HG03575 (cell line): ENCODE data around the gene QRFPR.
"Not testable (repeated sequence)": the region's sequence is repeated elsewhere in the genome, so short reads cannot be mapped to it uniquely, and the experiment has no call there.

Experiments used
- ATAC-seq: cut with Tn5 transposase; IDR thresholded peaks from one replicate; pipeline ENCODE4 v1.9.1; 2021; ENCODE audit not compliant: unreplicated experiment, insufficient number of reproducible peaks, low FRiP score; ENCODE audit errors: extremely low read depth

The QRFPR gene

GRCh38 chr4:121380776-121381462 is at the start of gene QRFPR:
TSS of gene QRFPR (minus strand) at chr4:121381018. CDS start at chr4:121380647, 371 bp downstream.
- no peak for ATAC-seq

GRCh38 chr4:121428721-121429120 is 47.9 kb upstream of the QRFPR start:
- ATAC-seq: no peak

GRCh38 chr4:121421594-121421993 is 40.8 kb upstream of the QRFPR start:
- ATAC-seq: no peak

- no peak for ATAC-seq
Observed at GRCh38 chr4:121411151-121411744, 30.4 kb upstream of the QRFPR start.

DNA sequence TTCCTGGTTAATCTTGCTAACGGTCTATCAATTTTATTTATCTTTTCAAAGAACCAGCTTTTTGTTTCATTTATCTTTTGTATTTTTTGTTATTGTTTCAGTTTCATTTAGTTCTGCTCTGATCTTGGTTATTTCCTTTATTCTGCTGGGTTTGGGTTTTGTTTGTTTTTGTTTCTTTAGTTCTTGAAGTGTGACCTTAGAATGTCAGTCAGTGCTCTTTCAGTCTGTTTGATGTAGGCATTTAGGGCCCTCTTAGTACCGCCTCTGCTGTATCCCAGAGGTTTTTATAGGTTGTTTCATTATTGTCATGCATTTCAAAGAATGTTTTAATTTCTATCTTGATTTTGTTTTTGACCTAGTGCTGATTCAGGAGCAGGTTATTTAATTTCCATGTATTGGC is 27.7 kb upstream of the QRFPR start:
- not testable (repeated sequence) for ATAC-seq

DNA sequence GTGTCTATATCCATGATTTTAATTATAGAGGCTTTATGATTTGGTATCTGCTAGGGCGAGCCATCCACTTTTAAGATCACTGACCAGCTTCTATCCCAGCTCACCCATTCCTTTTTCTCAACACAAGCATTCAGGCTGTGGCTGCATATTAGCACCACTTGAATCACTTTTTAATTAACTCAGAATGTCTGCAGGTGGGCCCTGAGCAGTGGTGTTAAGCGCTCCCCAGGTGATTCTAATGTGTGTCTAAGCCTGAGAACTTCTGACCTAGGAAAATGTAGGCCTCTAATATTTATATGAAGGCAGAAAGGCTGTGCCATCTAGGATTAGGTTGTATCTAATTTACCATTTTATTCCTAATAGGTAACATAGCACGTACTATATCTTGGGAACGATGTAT is 19.8 kb upstream of the QRFPR start:
- no peak for ATAC-seq

DNA sequence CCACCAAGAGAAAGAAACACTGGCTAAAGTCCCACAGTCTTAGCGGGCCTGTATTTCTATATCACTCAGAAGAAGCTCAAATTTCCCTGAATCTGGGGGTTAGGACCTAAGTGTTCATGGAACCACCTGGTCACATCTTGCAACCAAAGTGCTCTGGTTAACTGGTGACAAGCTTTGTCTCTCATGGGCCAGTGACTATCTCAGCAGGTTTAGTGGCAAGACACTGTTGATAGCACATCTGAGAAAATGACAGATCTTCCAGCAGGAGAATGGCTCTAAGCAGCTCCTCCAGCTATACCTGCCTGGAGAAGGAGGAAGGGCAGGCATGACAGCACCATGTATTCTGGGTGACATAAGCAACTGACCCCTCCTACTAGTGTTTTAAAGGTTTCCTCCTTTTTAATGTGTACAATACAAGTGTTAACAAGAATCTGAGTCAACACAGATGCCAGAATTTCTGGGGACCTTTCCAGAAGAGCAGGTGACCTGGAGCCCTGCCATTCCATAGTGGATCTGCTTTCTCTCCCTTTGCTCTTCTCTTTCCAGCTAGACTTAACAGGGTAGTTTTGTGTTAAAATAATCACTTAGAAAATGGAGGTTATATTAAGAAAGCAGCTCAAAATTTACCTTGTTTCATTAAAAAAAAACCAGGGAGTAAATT is 17.3 kb upstream of the QRFPR start:
- ATAC-seq: no peak

GRCh38 chr4:121397434-121397833 is 16.6 kb upstream of the QRFPR start:
- ATAC-seq: no peak

DNA sequence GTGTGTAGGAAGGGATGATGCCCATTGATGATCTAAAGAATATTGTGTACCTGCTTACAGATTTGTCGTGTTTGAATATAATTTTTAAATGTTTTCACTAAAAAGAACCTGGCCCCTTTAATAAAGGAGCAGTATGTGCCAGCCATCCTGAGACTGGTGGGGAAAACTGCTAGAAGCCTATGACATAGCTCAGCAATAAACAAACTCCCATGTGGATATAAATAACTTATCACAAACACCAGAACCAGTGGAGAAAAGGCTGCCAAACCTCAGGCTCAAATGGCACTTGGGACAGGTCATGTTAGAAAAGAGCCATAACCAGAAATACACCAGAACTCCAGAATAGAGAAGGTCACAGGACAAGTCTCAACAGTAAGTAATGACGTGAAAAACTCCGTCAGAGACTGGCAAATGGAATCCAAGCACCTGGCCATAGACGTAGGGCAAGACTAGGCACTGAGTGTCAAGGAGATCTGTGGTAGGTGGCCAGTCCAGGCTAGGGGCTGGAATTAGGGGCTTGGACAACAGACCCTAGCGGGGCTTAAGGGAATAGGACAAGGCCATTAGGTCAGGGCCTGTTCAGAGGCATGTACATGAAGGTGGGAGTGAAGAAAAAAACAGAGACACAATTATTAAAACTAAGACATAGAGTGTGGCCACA is 11.7 kb upstream of the QRFPR start:
- no peak for ATAC-seq

DNA sequence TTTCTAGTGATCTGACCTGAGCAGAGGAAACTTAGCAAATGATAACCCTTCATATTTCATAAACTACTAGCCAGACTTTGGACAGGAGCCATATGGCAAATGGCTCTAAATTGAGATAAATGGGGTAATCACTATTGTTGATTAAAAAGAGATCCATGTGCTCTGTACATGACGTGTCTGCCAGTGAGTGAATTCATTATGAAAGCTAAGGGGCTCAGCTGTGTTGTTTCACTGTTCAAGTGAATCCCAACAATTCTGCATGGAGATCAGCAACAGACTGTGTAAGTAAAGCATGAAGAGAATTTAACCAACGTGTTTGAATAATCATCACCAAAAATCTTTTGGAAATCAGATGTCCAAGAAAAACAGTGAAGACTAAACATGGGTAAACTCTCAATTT is 9.5 kb upstream of the QRFPR start:
- ATAC-seq: no peak

- ATAC-seq: no peak
Observed at GRCh38 chr4:121379276-121379675, 1.5 kb downstream of the QRFPR start.

DNA sequence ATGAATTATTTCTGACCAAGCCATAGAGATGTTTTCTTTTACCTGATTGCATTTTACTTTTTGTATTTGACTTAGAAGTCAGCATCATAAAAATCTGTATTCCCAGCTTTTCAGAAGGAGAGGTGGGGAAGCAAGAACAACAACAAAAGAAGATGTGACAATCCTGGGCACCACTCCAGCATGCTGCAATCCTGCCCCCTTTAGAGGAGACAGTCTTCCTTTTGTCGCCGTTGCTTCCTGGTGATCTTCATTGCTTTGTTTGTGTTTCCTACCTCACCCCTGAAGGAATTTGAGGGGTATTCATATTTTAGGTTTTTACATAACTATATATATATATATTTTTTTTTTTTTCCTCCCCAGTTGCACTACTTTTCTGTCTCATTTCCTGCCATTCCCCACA is 3.7 kb downstream of the QRFPR start:
- ATAC-seq: no peak

DNA sequence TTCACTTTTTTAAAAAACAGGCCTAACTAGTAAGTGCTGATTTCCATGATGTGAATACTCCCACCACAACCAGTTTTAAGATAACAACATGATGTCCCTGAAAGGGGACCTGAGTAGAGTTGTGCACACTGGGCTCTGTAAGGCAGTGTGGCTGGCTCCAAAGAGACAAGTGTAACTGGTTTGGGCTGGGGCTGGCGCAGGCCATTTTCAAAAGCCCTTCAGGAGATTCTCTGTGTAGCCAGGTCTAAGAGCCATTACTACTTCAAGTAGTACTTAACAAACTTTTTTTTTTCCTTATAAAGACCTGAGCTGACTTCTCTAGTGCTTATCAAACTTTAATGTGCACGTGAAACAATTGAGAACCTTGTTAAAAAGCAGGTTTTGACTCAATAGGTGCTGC is 4.3 kb downstream of the QRFPR start:
- ATAC-seq: no peak

- ATAC-seq: no peak
Observed at GRCh38 chr4:121376097-121376496, 4.7 kb downstream of the QRFPR start.

- ATAC-seq: no peak
Observed at GRCh38 chr4:121375262-121375661, 5.6 kb downstream of the QRFPR start.

DNA sequence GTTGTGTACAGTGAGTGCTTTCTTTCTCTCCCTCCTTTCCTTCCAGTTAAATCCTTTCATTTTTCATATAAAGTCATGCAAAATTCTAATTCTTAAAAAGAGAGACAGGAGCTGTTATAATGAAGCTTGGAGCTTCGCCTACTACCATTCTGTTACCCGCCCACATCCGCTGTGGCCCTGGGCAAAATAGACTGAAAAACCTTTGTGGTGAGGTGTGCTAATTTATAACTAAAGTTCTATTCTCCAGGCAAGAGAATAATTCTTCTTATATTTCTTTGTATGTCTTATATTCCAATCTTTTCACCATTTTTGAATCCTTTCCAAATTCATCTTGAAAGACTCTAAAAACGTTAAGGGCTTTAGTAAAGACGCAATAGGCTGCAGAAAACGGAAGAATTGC is 7.0 kb downstream of the QRFPR start:
- ATAC-seq: no peak

DNA sequence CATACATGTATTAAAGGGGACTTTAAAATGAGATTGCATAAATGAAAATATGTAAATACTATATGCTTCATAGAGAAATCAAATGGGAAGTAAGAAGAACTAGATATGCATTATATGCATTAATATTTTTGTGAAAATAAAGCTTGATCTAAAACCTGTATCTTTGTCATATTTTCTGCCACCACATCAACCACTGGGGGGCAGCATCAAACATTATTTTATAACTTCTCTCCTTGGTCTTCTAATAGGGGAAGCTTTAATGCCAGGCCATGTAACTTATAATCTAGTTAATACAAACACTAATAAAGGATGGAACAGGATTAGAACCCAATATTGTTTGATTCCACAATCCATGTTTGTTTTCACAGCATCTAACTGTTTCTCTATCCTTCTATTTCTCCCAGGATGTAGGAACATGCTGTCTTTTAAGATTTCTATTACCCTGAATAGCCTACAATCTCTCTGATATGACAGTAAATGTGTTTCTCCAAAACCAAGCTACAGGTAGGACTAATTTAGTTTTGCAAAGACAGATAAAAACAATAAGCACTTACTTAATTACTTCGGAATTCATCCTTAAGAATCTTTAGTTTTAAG is 10.0 kb downstream of the QRFPR start:
- no peak for ATAC-seq

DNA sequence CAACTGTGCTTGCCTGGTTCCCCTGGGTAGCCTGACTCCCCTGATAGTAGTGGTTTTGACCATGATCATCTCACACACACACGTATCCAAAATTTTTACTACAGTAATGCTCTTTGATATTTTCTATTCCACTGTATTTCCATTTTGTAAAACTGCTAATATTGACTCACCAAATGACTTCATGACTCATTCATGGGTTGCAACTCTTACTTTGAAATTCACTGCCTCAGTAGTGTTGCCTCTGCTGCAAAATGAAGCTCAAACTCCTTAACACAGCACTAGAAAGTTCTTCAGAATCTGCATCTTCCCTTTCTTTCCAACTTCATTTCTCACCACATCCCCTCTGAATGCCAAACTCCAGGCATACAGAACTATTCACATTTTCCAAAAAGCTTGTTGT is 20.3 kb downstream of the QRFPR start:
- ATAC-seq: no peak

- no peak for ATAC-seq
Observed at GRCh38 chr4:121358473-121358872, 22.3 kb downstream of the QRFPR start.

GRCh38 chr4:121353213-121353612 is 27.6 kb downstream of the QRFPR start:
- ATAC-seq: no peak
